ENCODE measurements around the gene XPO5. TPM values are rescaled to one million over a fixed set of nuclear protein-coding genes. Genes with fewer than 3 reads are reported as not detected.

Gene XPO5
- total RNA-seq, 6 experiments from 2014 or later: 30.5 to 41.1 (median 35.6) TPM

GRCh38 chr6:43516697-43517504 is 58.9 kb downstream of the XPO5 start, which contains the start of the genes POLR1C and YIPF3:
Gene POLR1C, plus strand, starts transcription at chr6:43517089. Its CDS starts 21 bp downstream, at chr6:43517110.
Gene YIPF3, minus strand, starts transcription at chr6:43516926. Its CDS starts 119 bp downstream, at chr6:43516807.
- peaks cover 15% of the 10 kb centered on the region for H3K36me3 Mint-ChIP-seq (ENCODE audit: low read depth)
- DNase-seq: peak; percentile 98
- H3K4me1 Mint-ChIP-seq (ENCODE audit: low read depth): peaks cover 24% of the 10 kb centered on the region
- H3K27me3 Mint-ChIP-seq (ENCODE audit: insufficient read depth): no peaks in the 10 kb centered on the region
- H3K27ac Mint-ChIP-seq: no peak within 1 kb of the TSS
- H3K4me3 Mint-ChIP-seq: no peak within 1 kb of the TSS
- TF ChIP-seq, protein P1, sequence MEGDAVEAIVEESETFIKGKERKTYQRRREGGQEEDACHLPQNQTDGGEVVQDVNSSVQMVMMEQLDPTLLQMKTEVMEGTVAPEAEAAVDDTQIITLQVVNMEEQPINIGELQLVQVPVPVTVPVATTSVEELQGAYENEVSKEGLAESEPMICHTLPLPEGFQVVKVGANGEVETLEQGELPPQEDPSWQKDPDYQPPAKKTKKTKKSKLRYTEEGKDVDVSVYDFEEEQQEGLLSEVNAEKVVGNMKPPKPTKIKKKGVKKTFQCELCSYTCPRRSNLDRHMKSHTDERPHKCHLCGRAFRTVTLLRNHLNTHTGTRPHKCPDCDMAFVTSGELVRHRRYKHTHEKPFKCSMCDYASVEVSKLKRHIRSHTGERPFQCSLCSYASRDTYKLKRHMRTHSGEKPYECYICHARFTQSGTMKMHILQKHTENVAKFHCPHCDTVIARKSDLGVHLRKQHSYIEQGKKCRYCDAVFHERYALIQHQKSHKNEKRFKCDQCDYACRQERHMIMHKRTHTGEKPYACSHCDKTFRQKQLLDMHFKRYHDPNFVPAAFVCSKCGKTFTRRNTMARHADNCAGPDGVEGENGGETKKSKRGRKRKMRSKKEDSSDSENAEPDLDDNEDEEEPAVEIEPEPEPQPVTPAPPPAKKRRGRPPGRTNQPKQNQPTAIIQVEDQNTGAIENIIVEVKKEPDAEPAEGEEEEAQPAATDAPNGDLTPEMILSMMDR (IDR thresholded peaks at IDR 0.05): no peak
- H3K9me3 Mint-ChIP-seq: no peaks in the 10 kb centered on the region

DNA sequence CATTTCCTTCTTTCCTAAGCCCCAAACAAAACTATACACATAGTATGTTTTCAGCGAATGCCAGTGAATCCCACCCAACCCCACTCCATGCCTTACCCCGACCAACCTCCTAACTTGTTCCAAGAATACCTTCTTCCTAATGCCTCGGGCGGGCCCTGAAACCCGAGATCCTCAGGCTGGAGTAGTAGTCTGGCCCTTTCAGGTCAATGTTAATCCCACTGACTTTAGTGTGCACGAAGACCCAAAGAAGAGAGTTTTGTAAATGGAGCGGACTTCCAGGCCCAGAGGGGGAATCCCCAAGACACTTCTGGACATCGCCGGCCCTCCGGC is 59.5 kb downstream of the XPO5 start:
- peaks cover 24% of the 10 kb centered on the region for H3K4me1 Mint-ChIP-seq (ENCODE audit: low read depth)
- H3K9me3 Mint-ChIP-seq: no peaks in the 10 kb centered on the region
- H3K27ac Mint-ChIP-seq: no peak overlapping the region
- DNase-seq: no peak
- peaks cover 20% of the 10 kb centered on the region for H3K36me3 Mint-ChIP-seq (ENCODE audit: low read depth)
- H3K4me3 Mint-ChIP-seq: no peak overlapping the region
- TF ChIP-seq, protein P1 (IDR thresholded peaks at IDR 0.05): no peak
- H3K27me3 Mint-ChIP-seq (ENCODE audit: insufficient read depth): peaks cover 1% of the 10 kb centered on the region; the same call in 1 of the 2 replicates

DNA sequence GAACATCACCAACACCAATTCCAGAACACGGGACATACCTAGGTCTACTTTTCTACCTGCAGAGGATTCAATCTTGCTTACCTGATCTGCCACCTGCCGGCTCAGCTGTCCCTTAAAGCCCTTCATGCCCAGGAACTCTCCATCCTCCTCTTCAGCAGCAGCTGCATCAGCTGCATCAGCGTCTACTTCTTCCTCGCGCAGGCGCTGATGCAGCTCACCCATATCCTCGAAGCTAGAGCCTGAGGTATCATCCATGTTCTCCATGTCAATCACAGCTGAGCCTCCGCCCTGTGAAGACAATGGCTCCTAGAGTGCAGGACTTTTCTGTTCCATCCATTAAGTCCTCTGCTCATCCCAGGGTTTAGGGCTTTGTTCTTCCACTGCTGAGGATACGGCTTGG is 60.0 kb downstream of the XPO5 start:
- Mint-ChIP-seq H3K4me1 (ENCODE audit: low read depth) (peaks cover 24% of the 10 kb centered on the region), H3K4me3 (no peak overlapping the region), H3K36me3 (ENCODE audit: low read depth) (peaks cover 20% of the 10 kb centered on the region), H3K27me3 (ENCODE audit: insufficient read depth) (peaks cover 1% of the 10 kb centered on the region; the same call in 1 of the 2 replicates), H3K9me3 (no peaks in the 10 kb centered on the region), H3K27ac (no peak overlapping the region)
- no peak for DNase-seq
- TF ChIP-seq, protein P1 (IDR thresholded peaks at IDR 0.05): no peak

DNA sequence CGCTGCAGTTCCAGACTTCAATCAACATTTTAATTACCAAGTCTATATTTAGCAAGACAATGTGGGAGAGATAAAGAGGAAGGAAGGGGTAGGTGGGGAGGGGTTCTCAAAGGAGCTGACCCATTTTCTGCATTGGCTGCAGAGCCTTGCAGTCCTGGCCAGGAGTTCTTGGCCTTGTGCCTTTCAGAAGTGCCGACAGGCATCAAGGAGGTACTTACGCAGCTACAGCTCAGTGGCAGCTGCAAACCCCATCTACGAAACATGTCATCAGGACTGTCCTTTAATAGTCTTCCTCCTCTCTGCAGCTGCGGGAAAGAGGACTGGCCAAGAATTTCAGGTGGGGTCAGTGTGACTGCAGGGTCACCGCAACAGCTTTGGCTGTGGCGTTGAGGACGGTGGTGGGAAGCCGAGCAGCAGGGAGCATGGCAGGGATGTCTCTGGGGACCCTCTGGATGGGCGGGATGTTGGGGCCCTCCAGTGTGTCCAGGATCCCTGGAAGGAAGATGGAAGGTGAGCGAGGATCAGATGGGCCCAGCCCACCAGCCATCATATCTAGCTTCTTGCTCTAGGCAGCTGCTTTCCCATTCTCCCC is 63.9 kb downstream of the XPO5 start:
- TF ChIP-seq, protein P1 (IDR thresholded peaks at IDR 0.05): no peak
- H3K4me3 Mint-ChIP-seq: no peak overlapping the region
- no peak for DNase-seq
- peaks cover 35% of the 10 kb centered on the region for H3K4me1 Mint-ChIP-seq (ENCODE audit: low read depth)
- peaks cover 1% of the 10 kb centered on the region; the same call in 1 of the 2 replicates for H3K27me3 Mint-ChIP-seq (ENCODE audit: insufficient read depth)
- H3K9me3 Mint-ChIP-seq: no peaks in the 10 kb centered on the region
- no peak overlapping the region for H3K27ac Mint-ChIP-seq
- H3K36me3 Mint-ChIP-seq (ENCODE audit: low read depth): peaks cover 20% of the 10 kb centered on the region

DNA sequence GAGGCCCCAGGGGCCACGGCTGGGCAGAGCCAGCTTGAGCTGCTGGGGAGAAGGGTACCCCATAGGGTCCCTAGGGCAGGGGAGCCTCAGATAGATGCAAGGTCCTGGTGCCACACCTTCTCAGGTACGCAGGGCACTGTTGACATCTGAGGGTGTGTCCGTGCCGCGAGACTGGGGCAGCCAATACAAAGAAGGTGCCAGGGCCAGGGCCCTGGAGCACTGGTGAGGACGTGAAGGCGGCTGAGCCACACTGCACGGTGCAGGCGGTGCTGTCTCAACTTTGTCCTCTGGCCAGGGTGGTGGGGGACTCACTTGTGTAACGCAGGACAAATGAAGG is 65.0 kb downstream of the XPO5 start:
- peaks cover 14% of the 10 kb centered on the region for H3K36me3 Mint-ChIP-seq (ENCODE audit: low read depth)
- DNase-seq: no peak
- H3K4me1 Mint-ChIP-seq (ENCODE audit: low read depth): peaks cover 29% of the 10 kb centered on the region
- H3K4me3 Mint-ChIP-seq: no peak overlapping the region
- TF ChIP-seq, protein P1 (IDR thresholded peaks at IDR 0.05): no peak
- no peaks in the 10 kb centered on the region for H3K9me3 Mint-ChIP-seq
- no peak overlapping the region for H3K27ac Mint-ChIP-seq
- peaks cover 1% of the 10 kb centered on the region; the same call in 1 of the 2 replicates for H3K27me3 Mint-ChIP-seq (ENCODE audit: insufficient read depth)
